ENCODE measurements around the gene CCDC152.

CCDC152 gene

DNA sequence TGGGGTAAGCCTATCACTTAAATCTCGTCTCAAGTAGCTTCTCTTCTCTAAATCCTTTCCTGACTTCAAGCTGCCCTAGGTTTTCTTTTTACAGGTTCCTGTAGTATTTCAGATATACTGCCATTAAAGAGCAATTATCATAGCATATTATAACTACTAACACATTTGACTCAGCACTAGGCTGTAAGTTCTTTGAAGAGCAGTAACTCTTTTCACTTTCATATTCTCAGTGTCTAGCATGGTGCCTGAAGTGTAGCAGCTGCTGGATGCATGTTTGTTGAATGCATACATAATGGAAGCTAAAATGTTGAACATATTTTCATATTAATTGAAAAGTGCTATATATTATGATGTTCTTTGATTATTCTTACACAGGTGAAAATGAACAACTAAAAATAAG lies 22.5 kb downstream of the CCDC152 start:
- H3K27ac ChIP-seq, result no peak overlapping the region
- TF ChIP-seq, protein P1, sequence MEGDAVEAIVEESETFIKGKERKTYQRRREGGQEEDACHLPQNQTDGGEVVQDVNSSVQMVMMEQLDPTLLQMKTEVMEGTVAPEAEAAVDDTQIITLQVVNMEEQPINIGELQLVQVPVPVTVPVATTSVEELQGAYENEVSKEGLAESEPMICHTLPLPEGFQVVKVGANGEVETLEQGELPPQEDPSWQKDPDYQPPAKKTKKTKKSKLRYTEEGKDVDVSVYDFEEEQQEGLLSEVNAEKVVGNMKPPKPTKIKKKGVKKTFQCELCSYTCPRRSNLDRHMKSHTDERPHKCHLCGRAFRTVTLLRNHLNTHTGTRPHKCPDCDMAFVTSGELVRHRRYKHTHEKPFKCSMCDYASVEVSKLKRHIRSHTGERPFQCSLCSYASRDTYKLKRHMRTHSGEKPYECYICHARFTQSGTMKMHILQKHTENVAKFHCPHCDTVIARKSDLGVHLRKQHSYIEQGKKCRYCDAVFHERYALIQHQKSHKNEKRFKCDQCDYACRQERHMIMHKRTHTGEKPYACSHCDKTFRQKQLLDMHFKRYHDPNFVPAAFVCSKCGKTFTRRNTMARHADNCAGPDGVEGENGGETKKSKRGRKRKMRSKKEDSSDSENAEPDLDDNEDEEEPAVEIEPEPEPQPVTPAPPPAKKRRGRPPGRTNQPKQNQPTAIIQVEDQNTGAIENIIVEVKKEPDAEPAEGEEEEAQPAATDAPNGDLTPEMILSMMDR (conservative IDR thresholded peaks at IDR 0.05), result no peak
- no peak for TF ChIP-seq ZFX (IDR thresholded peaks at IDR 0.05)

DNA sequence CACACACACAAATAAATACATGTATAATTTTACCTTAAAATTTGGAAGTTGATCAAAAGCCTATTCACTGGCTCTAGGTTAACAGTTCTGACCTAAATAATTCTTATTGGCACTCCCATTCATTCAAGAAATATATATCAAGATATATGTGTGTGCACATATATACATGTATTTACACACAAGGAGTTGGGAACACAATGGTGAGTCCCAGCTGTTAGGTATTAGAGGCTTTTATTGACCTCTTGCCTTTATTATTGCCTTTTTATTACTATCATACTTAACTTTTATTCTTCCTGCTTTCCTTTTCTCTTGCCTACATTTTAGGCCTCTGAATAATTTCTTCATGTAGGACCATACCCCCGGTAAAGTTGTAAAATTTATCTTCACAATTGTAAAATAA lies 25.0 kb downstream of the CCDC152 start:
- no peak overlapping the region for H3K27ac ChIP-seq
- no peak for TF ChIP-seq ZFX (IDR thresholded peaks at IDR 0.05)
- TF ChIP-seq, protein P1 (conservative IDR thresholded peaks at IDR 0.05), result no peak

DNA sequence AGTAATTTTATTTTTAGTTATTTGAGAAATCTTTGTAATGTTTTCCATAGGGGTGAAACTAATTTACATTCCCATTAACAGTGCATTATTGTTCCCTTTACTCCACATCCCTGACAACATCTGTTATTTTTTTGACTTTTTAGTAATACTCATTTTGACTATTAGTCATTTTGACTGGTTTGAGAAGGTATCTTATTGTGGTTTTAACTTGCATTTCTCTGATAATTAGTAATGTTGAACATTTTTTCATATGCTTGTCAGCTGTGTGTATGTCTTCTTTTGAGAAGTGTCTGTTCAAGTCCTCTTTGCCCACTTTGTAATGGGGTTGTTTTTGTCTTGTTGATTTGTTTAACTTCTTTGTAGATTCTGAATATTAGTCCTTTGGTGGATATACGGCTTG lies 27.5 kb downstream of the CCDC152 start:
- H3K27ac ChIP-seq, result no peak overlapping the region
- TF ChIP-seq ZFX (IDR thresholded peaks at IDR 0.05), result no peak
- TF ChIP-seq, protein P1 (conservative IDR thresholded peaks at IDR 0.05), result no peak

DNA sequence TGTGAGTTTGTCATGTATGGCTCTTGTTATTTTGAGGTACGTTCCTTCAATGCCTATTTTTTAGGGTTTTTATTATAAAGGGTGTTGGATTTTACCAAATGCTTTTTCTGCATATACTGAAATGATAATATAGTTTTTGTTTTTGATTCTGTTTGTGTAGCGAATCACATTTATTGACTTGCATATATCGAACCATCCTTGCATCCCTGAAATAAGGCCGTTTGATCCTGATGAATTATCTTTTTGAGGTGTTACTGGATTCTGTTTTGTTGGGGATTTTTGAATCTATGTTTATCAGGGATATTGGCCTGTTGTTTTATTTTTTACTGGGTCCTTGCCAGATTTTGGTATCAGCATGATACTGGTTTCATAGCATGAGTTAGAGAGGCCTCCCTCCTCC lies 29.1 kb downstream of the CCDC152 start:
- no peak overlapping the region for H3K27ac ChIP-seq
- no peak for TF ChIP-seq ZFX (IDR thresholded peaks at IDR 0.05)
- TF ChIP-seq, protein P1 (conservative IDR thresholded peaks at IDR 0.05), result no peak

DNA sequence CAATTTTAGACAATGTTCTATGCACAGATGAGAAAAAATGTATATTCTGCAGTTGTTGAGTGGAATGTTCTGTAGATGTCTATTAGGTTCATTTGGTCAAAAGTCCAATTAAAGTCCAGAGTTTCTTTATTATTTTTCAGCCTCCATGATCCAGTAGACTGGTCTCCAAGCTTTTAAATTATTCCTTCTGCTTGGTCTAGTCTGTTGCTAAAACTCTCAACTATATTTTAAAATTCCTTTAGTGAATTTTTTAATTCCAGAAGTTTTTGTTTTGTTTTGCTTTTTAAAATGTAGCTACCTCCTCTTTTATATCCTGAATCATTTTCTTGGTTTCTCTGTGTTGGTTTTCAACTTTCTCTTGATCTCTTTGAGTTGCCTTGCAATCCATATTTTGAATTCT lies 30.5 kb downstream of the CCDC152 start:
- H3K27ac ChIP-seq, result no peak overlapping the region
- TF ChIP-seq, protein P1 (conservative IDR thresholded peaks at IDR 0.05), result no peak
- no peak for TF ChIP-seq ZFX (IDR thresholded peaks at IDR 0.05)

DNA sequence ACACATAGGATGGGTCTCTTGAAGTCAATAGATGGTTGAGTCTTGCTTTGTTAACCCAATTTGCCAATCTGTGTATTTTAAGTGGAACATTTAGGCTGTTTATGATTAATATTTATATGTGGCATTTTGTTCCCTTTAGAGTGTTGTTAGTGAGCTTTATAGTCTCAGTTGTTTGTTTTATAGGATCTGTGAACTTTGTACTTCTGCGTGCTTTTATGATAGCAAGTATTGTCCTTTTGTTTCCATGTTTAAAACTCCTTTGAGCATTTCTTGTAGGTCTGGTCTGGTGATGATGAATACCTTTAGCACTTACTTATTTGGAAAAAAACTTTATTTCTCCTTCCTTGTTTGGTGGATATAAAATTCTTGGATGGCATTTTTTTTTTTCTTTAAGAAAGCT lies 31.2 kb downstream of the CCDC152 start:
- TF ChIP-seq, protein P1 (conservative IDR thresholded peaks at IDR 0.05), result no peak
- TF ChIP-seq ZFX (IDR thresholded peaks at IDR 0.05), result no peak

DNA sequence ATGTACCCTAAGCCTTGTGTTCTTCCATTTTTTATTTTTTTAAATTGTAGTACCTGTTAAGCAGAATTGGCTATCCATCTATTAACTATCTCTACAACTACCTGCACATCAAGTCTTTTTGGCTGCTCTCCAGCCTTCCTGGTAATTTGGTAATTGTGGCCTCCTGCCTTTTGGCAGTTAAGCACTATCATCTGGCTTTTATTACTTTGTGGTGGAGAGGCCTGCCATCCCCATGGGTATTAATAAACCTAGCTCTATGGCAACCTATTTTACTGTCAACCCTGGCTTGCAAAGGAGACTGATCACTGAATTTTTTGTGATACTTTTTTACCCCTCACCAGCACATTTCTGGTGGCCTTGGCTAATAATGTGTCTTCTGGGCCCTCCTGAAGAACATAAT lies 34.5 kb downstream of the CCDC152 start:
- TF ChIP-seq ZFX (IDR thresholded peaks at IDR 0.05), result no peak
- TF ChIP-seq, protein P1 (conservative IDR thresholded peaks at IDR 0.05), result no peak
- no peak overlapping the region for H3K27ac ChIP-seq

More for the DNA sequence above, 31.2 kb downstream of the CCDC152 start:
- H3K27ac ChIP-seq, result no peak overlapping the region

All from C4-2B (cell line).